Hypothalamus (tissue), 51 donors: ENCODE measurements around the gene SPEN.

Source experiments
- DNase-seq, 51 donors: peaks; one replicate each; lab custom pipeline; 2025; lab: John Stamatoyannopoulos, UW

SPEN gene

DNA sequence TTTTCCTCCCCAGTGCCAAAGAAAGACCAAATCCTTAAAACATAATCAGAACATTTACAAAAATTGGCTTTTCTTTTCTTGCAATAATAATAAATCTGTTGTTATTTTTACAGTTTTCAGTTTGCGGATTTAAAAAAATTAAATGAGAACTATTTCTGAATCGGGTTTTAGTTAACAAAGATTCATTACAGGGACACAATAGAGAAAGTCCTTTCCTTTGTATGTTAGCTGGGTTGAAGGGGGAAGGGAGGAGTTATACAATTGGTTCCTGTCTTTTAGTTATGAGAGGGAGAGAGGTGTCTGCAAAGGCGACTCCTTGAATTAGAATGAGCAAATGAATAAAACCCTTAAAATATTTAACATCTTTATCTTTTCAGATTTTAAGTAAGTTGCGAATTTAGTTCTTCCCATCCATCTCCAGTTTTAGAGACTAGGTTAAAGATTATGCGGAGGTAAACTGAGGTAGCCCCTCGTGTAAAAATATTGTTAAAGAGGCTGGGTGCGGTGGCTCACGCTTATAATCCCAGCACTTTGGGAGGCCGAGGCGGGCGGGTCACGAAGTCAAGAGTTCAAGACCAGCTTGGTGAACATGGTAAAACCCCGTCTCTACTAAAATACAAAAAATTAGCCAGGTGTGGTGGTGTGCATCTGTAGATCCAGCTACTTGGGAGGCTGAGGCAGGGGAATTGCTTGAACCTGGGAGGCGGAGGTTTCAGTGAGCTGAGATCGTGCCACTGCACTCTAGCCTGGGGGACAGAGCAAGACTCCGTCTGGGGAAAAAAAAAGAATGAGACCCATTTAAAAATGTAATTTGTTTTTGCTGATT is 3.9 kb downstream of the SPEN start:
- peak in 1 of 51 donors; percentile 54 for DNase-seq

DNA sequence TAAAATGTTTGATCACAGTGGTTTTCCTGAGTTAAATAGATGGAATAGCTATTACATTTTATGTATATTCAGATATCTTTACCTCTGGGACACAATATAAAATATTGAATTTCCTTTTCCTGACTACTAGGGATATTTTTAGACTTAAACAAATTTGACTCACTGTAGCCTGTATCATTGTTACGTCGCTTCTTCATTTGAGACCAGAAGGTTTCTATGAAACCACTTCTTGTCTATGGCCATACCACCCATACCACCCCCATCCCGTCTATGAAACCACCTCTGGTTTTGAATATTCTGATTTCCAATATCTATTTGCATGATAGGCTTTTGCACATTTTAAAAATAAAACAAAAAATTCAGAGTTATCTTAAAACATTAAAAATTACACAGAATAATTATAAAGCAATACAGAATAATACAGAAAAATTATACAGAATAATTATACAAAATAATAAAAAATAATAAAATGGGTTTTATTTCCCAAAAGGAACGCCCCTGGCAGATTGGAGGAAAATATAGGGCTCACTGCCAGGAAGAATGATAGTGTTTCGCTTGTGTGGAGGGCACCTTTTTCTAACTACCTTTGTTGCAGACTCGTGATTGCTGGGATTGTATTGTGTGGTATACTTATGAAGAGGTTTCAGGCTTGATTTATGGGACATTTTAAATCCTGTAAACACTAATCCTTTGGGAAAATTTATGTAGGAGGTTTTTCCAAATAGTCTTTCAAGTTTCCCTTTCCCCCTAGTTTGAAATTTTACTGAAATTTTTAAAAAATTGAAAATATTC is 4.7 kb downstream of the SPEN start:
- DNase-seq = no peak

DNA sequence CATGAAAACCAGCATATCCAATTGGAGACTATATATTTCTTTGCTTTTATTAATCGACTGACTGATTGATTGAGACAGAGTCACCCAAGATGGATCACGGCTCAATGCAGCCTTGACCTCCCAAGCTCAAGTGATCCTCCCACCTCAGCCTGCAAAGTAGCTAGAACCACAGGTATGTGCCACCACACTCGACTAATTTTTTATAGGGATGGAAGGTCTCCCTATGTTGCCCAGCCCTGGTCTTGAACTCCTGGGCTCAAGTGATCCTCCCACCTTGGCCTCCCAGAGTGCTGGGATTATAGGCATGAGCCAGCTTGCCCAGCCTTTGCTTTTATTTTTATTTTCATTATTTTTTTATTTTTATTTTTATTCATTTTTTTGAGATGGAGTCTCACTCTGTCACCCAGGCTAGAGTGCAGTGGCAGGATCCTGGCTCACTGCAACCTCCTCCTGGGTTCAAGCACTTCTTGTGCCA is 5.4 kb downstream of the SPEN start:
- DNase-seq = no peak

GRCh38 chr1:15856888-15857287 is 9.4 kb downstream of the SPEN start:
- no peak for DNase-seq

DNA sequence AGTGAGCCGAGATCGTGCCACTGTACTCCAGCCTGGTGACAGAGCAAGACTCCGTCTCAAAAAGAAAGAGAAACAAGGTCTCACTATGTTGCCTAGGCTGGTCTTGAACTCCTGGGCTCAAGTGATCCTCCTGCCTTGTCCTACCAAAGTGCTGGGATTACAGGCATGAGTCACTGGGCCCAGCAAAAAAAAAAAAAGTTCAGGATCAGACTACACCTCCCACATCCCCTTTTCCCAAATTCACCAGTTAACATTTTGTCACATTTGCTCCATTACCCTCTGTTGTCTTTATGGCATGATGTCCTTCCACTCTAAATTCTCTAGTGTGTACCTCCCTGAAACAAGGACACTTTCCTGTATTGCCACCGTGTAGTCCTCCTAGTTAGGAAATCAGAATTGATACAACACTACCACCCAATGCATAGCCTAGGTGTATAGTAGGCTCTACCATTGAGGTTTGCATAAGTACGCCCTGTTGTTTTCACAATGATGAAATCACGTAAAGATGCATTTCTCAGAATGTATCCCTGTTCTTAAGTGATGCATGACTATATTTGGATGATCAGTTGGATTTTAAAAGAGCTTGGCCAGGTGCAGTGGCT is 10.7 kb downstream of the SPEN start:
- DNase-seq = no peak

DNA sequence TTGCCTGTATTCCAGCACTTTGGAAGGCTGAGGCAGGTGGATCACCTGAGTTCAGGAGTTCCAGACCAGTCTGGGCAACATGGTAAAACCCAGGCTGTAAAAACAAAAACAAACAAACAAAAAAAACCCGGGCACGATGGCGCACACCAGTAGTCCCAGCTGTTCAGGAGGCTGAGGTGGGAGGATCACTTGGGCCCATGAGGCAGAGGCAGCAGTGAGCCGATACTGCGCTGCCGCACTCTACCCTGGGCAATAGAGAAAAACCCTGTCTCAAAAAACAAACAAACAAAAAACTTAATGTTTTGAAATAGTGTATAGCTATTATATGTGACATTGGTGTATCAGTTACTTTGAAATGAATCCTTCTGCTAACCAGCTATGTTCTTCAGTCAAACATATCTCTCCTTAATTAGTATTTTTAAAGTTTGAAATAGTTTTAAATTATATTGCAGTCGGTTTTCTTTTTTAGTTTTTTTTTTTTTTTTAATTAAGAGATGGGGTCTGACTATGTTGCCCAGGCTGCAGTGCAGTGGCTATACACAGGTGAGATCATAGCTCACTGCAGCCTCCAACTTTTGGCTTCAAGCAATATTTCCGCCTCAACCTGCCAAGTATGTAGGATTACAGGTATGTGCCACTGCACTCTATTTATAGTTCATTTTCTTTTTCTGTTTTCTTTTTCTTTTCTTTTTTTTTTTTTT is 11.3 kb downstream of the SPEN start:
- DNase-seq = no peak

GRCh38 chr1:15863156-15863901 is 15.8 kb downstream of the SPEN start:
- DNase-seq = no peak

DNA sequence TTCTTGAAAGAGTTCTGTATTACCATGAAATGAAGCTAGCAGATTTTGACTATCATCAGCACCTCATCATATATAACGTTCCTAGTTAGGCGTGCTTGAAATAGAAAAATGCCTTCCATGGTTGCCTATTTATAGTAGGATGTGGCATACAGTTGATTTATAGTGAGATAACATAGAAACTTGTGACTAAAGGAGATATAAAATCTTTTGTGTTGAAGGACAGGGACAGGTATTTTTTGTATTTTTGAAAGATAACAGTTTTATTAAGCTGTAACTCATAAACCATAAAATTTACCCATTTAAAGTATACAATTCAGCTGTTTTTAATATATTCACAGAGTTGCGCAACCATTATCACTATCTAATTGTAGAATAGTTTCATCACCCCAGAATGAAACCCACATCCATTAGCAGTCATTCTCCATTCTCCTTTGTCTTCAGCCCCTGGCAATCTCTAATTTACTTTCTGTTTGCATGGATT is 19.3 kb downstream of the SPEN start:
- DNase-seq = no peak

DNA sequence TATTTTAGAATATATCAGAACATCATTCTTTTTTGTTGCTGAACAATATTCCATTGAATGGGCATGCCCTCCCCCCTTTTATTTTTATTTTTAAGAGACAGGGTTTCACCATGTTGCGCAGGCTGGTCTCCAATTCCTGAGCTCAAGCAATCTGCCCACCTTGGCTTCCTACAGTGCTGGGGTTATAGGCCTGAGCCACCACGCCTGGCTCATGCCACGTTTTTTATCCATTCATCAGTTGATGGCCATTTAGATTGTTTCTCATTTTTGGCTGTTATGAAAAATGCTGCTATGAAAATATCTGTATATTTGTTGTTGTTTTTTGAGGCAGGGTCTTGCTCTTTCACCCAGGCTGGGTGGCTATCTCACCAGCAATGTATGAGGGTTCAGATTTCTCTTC is 19.8 kb downstream of the SPEN start:
- DNase-seq = no peak

GRCh38 chr1:15869413-15869812 is 21.9 kb downstream of the SPEN start:
- no peak for DNase-seq

DNA sequence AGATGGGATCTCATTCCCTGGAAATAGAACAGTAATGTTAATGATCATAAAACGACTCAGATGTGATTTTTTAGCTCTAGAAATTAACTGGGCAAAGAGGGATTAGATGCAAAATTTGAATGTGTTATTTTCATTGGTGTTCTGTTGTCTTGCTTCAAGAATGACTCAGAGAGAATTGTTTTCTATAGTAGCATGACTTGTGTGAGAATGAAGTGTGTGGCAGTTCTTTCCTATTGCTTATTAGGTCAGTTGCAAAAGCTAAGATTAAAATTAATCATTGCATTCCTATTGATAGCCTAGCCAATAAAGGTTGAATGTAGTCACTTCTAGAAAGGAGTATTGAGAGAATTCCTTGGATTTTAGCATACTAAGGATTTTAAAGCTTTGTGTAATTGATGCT is 22.9 kb downstream of the SPEN start:
- no peak for DNase-seq

DNA sequence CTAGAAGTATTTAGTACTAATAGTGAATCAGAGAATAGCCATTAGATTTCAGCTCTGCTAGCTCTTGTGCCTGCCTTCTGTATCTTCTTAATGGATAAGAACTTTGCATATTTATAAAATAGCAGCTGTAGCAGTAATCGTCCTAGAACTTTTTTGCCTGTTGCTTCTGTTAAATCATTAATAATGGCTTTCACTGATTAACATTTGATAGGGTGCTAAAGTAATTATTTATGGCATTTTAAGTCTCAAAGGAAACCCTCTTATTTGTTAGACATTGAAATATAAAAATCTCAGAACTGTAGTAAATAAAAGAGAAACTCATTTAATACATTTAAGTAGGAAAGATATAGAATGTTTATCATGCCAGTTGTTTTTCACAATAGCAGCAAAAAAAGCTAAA is 27.0 kb downstream of the SPEN start:
- no peak for DNase-seq

- DNase-seq = no peak
Observed at GRCh38 chr1:15876357-15877055, 29.0 kb downstream of the SPEN start.

DNA sequence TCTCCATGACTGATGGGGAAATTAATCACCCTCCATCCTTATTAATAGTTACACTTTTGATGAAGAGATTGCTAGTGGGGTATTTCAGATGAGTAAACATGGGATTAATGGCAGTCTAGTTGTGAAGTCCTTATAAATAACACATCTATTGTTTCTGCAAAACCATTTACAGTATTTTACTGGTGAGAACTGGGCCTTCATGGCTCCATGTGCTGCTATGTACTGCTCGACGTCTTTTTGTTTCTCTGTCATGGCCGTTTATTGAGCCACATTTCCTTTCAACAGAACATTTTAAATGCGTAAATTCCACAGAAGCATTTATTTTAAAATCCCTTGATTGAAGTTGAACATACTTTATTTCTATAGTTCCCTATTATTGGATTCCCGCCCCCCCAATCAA is 34.5 kb downstream of the SPEN start:
- no peak for DNase-seq

DNA sequence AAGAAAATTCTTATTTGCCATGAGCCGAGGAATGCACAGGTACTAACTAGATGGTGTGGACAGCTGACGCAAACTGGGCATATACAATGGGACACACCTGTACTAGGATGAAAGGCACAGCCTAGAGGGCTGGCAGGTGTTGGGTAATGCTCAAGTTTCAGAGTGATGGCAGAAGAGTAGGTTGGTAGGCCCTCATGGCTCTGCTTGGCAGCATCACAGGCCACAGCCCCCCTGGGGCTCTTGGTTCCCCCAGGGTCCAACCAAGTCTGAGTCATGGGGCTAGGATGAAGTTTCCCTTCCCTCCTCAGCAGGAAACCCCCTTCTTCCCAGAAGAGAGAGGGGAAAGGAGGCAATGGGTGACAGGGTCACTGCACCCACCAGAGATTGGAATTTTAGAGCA is 35.2 kb downstream of the SPEN start:
- no peak for DNase-seq

GRCh38 chr1:15883326-15883725 is 35.8 kb downstream of the SPEN start:
- no peak for DNase-seq

GRCh38 chr1:15884477-15884876 is 37.0 kb downstream of the SPEN start:
- no peak for DNase-seq

DNA sequence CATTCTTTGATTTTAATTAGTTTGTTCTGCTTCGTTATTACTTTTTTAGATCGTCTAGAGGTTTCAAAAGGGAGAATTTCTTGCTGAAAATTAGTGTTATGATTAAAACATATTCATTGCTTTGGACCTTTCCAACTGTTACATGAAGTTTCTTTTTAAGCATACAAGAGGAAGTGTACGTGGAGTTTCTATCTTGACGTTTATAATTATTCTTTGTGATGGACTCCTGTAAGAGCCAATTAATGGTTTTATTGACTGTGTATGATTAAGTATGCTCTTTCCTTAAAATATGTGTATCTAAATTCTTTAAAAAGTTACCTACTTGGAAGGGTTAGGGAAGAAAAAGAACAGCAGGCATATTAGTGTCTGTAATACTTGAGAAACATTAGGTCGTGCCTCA is 37.8 kb downstream of the SPEN start:
- no peak for DNase-seq
